Keratinocyte (primary cell): ENCODE data around the gene SPECC1L.
"Not testable (repeated sequence)": the region's sequence is repeated elsewhere in the genome, so short reads cannot be mapped to it uniquely, and the experiment has no call there.

Source experiments
- EZH2 ChIP-seq: IDR thresholded peaks from one replicate; pipeline ENCODE4 v1.6.1; 2012; ENCODE audit warnings: inconsistent platforms, mild to moderate bottlenecking, low read length, moderate library complexity
- TF ChIP-seq, protein P1 (sequence below), 3 experiments: IDR thresholded peaks in 1 of 3; conservative IDR thresholded peaks in 1 of 3; optimal IDR thresholded peaks in 1 of 3; 2 replicates in 2 of 3; 3 replicates in 1 of 3; pipeline versions ENCODE3 to v1.5.1; 2011; ENCODE audit warnings: low read length in 3 of 3, mild to moderate bottlenecking in 3 of 3, moderate library complexity in 2 of 3, control low read depth in 1 of 3, inconsistent platforms in 1 of 3; ENCODE audit not compliant: insufficient read depth in 2 of 3; ENCODE audit errors: extremely low read depth in 1 of 3

DNA sequence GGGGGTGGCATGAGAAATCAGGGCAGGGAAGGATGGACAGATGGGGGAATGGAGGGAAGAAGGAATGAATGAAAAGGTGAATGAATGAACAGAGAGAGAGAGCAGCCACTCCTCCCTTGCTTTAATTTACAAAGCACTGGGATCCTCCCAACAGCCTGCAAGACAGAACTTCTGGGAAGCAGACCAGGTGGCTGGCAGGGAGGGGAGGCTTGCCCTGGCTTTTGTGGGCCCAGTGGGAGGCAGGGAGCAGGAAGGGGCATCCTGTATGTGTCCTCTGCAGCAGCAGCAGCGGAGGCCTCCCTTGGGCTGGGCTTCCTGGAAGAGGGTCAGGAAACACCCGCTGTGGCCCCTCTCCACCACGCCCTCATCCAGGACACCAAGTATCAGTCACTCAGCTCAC, 27.2 kb upstream of the SPECC1L start:
- TF ChIP-seq, protein P1, sequence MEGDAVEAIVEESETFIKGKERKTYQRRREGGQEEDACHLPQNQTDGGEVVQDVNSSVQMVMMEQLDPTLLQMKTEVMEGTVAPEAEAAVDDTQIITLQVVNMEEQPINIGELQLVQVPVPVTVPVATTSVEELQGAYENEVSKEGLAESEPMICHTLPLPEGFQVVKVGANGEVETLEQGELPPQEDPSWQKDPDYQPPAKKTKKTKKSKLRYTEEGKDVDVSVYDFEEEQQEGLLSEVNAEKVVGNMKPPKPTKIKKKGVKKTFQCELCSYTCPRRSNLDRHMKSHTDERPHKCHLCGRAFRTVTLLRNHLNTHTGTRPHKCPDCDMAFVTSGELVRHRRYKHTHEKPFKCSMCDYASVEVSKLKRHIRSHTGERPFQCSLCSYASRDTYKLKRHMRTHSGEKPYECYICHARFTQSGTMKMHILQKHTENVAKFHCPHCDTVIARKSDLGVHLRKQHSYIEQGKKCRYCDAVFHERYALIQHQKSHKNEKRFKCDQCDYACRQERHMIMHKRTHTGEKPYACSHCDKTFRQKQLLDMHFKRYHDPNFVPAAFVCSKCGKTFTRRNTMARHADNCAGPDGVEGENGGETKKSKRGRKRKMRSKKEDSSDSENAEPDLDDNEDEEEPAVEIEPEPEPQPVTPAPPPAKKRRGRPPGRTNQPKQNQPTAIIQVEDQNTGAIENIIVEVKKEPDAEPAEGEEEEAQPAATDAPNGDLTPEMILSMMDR (optimal IDR thresholded peaks at IDR 0.05 in 1 of 3, IDR thresholded peaks at IDR 0.05 in 1 of 3, conservative IDR thresholded peaks at IDR 0.05 in 1 of 3; ENCODE audit: extremely low read depth in 1 of 3, insufficient read depth in 2 of 3, low read length in 3 of 3), result not testable (repeated sequence)
- not testable (repeated sequence) for TF ChIP-seq EZH2
